PC-9 (cell line): ENCODE data around the gene MAN1A1.

Source experiments
- EZH2 ChIP-seq: fragments of 200-600 bp; sonication (generic); IDR thresholded peaks from 2 replicates; pipeline ENCODE4 v1.8.0; 2017; ENCODE audit warnings: antibody characterized with exemption, low read depth
- TF ChIP-seq, protein P1 (sequence below): fragments of 200-600 bp; sonication (generic); conservative IDR thresholded peaks from 2 replicates; pipeline ENCODE4 v1.6.1; 2017; ENCODE audit warnings: mixed run types, antibody characterized with exemption, mild to moderate bottlenecking, moderate library complexity

GRCh38 chr6:119230160-119230559 lies 119.4 kb downstream of the MAN1A1 start:
- TF ChIP-seq, protein P1, sequence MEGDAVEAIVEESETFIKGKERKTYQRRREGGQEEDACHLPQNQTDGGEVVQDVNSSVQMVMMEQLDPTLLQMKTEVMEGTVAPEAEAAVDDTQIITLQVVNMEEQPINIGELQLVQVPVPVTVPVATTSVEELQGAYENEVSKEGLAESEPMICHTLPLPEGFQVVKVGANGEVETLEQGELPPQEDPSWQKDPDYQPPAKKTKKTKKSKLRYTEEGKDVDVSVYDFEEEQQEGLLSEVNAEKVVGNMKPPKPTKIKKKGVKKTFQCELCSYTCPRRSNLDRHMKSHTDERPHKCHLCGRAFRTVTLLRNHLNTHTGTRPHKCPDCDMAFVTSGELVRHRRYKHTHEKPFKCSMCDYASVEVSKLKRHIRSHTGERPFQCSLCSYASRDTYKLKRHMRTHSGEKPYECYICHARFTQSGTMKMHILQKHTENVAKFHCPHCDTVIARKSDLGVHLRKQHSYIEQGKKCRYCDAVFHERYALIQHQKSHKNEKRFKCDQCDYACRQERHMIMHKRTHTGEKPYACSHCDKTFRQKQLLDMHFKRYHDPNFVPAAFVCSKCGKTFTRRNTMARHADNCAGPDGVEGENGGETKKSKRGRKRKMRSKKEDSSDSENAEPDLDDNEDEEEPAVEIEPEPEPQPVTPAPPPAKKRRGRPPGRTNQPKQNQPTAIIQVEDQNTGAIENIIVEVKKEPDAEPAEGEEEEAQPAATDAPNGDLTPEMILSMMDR, result no peak
- TF ChIP-seq EZH2, result no peak
